CD8-positive, alpha-beta memory T cell (primary cell): ENCODE results near the gene TMEM59. TPM values are rescaled to one million over a fixed set of nuclear protein-coding genes. Genes with fewer than 3 reads are reported as not detected.
"Not testable (repeated sequence)": the region's sequence is repeated elsewhere in the genome, so short reads cannot be mapped to it uniquely, and the experiment has no call there.

Experiments
- CTCF ChIA-PET: fragments of 350-600 bp; sonication (Branson Sonifier 250); formaldehyde crosslinking; loops from one replicate; lab custom pipeline; 2021; ENCODE audit warnings: antibody characterized with exemption; lab: Charles Lee
- POLR2A ChIA-PET: fragments of 350-600 bp; sonication (Branson Sonifier 250); formaldehyde crosslinking; loops from one replicate; lab custom pipeline; 2021; ENCODE audit warnings: antibody characterized with exemption; lab: Charles Lee
- DNase-seq, 5 donors: peaks; one replicate each; pipeline versions ENCODE4 v3.0.0 to v3.0.0-alpha.2; 2020 to 2022; ENCODE audit warnings: mixed read lengths in 1 of 5
- H3K27ac ChIP-seq: one replicate; pipeline ENCODE4 v1.7.0; 2013; ENCODE audit warnings: low read depth, mild to moderate bottlenecking, low read length, moderate library complexity
- H3K27me3 ChIP-seq: 2 replicates; pipeline ENCODE4 v1.7.0; 2013; ENCODE audit warnings: low read length, mild to moderate bottlenecking; ENCODE audit not compliant: insufficient read depth, poor library complexity, severe bottlenecking
- H3K36me3 ChIP-seq: 2 replicates; pipeline ENCODE4 v1.7.0; 2013; ENCODE audit warnings: mild to moderate bottlenecking, low read length, moderate library complexity; ENCODE audit not compliant: insufficient read depth
- H3K4me1 ChIP-seq: 2 replicates; pipeline ENCODE4 v1.7.0; 2013; ENCODE audit warnings: mild to moderate bottlenecking, low read length, moderate library complexity; ENCODE audit not compliant: insufficient read depth
- H3K4me3 ChIP-seq: 2 replicates; pipeline ENCODE4 v1.7.0; 2013; ENCODE audit warnings: mild to moderate bottlenecking, low read length
- H3K9me3 ChIP-seq: 2 replicates; pipeline ENCODE4 v1.7.0; 2013; ENCODE audit warnings: mild to moderate bottlenecking, low read length
- H3K27ac Mint-ChIP-seq, 8 donors: one replicate each; pipeline ENCODE4 v1.8.0; 2020 to 2021; ENCODE audit warnings: mixed read lengths in 8 of 8, mild to moderate bottlenecking in 6 of 8, inconsistent platforms in 3 of 8, moderate library complexity in 3 of 8
- H3K27me3 Mint-ChIP-seq, 2 donors: one replicate each; pipeline ENCODE4 v1.8.0; 2020 to 2021; ENCODE audit warnings: mixed read lengths in 2 of 2, mild to moderate bottlenecking in 1 of 2, moderate library complexity in 1 of 2
- H3K36me3 Mint-ChIP-seq, 3 donors: one replicate each; pipeline ENCODE4 v1.8.0; 2020 to 2021; ENCODE audit warnings: mixed read lengths in 3 of 3, inconsistent platforms in 1 of 3, mild to moderate bottlenecking in 1 of 3
- H3K4me1 Mint-ChIP-seq, 3 donors: one replicate each; pipeline ENCODE4 v1.8.0; 2020 to 2021; ENCODE audit warnings: mixed read lengths in 3 of 3, inconsistent platforms in 1 of 3, mild to moderate bottlenecking in 1 of 3
- H3K4me3 Mint-ChIP-seq, 7 donors: one replicate each; pipeline ENCODE4 v1.8.0; 2020 to 2021; ENCODE audit warnings: mixed read lengths in 7 of 7, mild to moderate bottlenecking in 6 of 7, moderate library complexity in 4 of 7, inconsistent platforms in 2 of 7
- H3K9me3 Mint-ChIP-seq, 5 donors: one replicate each; pipeline ENCODE4 v1.8.0; 2020 to 2022; ENCODE audit warnings: mixed read lengths in 5 of 5, mild to moderate bottlenecking in 3 of 5, moderate library complexity in 2 of 5, inconsistent platforms in 1 of 5
- polyA plus RNA-seq: library from polyadenylated mRNA; unstranded; fragments of 300-500 nt; fragmentation: Illumina TruSeq; gene quantifications from one replicate; pipeline ENCODE4 v1.2.3, GENCODE V29; 2021
- total RNA-seq, 2 experiments: library from RNA; stranded (reverse); gene quantifications; one replicate each; pipeline ENCODE4 v1.2.3, GENCODE V29; 2021

The TMEM59 gene
- total and polyA plus RNA-seq, 3 experiments from 2014 or later: 140 to 580 (median 149) TPM

- Histone ChIP-seq H3K4me1 (no peaks in the 10 kb centered on the region), H3K36me3 (no peaks in the 10 kb centered on the region), H3K27me3 (no peaks in the 10 kb centered on the region), H3K4me3 (no peak overlapping the region), H3K9me3 (no peaks in the 10 kb centered on the region), H3K27ac (no peak overlapping the region)
- peaks cover 1 to 3% of the 10 kb centered on the region in 2 donors for H3K27me3 Mint-ChIP-seq
- no peak for DNase-seq
- H3K36me3 Mint-ChIP-seq: peaks cover 0 to 2% (median 0%) of the 10 kb centered on the region in 3 donors
- POLR2A ChIA-PET: no interaction called here
- no peak overlapping the region for H3K27ac Mint-ChIP-seq
- no peak overlapping the region for H3K4me3 Mint-ChIP-seq
- CTCF ChIA-PET: no interaction called here
- peaks cover 0 to 2% (median 0%) of the 10 kb centered on the region in 5 donors for H3K9me3 Mint-ChIP-seq
- H3K4me1 Mint-ChIP-seq: no peaks in the 10 kb centered on the region
Measured at GRCh38 chr1:54001591-54001990, 51.4 kb downstream of the TMEM59 start.

- Mint-ChIP-seq H3K27ac (peak overlapping the region in 1 of 8 donors; percentile 4), H3K4me3 (no peak overlapping the region), H3K27me3 (peaks cover 3 to 6% of the 10 kb centered on the region in 2 donors), H3K36me3 (peaks cover 0 to 2% (median 0%) of the 10 kb centered on the region in 3 donors), H3K9me3 (peaks cover 0 to 2% (median 0%) of the 10 kb centered on the region in 5 donors), H3K4me1 (no peaks in the 10 kb centered on the region)
- ChIA-PET POLR2A (no interaction called here), CTCF (no interaction called here)
- H3K4me3 ChIP-seq: no peak overlapping the region
- H3K4me1 ChIP-seq: no peaks in the 10 kb centered on the region
- no peak for DNase-seq
- no peaks in the 10 kb centered on the region for H3K36me3 ChIP-seq
- no peaks in the 10 kb centered on the region for H3K9me3 ChIP-seq
- no peak overlapping the region for H3K27ac ChIP-seq
- H3K27me3 ChIP-seq: no peaks in the 10 kb centered on the region
Measured at GRCh38 chr1:53999920-54000319, 53.1 kb downstream of the TMEM59 start.

DNA sequence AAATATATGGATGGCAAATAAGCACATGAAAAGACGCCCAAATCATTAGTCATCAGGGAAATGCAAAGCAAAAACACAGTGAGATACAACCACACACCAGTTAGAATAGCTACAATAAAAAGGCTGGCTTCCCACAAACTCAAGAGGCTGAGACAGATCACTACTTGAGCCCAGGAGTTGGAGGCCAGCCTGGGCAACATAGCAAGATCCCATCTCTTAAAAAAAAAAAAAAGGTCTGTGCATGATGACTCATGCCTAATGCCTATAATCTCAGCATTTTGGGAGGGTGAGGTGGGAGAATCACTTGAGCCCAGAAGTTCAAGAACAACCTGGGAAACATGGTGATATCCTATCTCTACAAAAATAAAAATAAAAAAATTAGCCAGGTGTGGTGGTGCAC is 54.8 kb downstream of the TMEM59 start:
- Histone ChIP-seq H3K27ac (no peak overlapping the region), H3K4me1 (no peaks in the 10 kb centered on the region), H3K27me3 (no peaks in the 10 kb centered on the region), H3K9me3 (no peaks in the 10 kb centered on the region), H3K4me3 (no peak overlapping the region), H3K36me3 (no peaks in the 10 kb centered on the region)
- no peak for DNase-seq
- Mint-ChIP-seq H3K27me3 (peaks cover 3 to 4% of the 10 kb centered on the region in 2 donors), H3K36me3 (peaks cover 0 to 2% (median 0%) of the 10 kb centered on the region in 3 donors), H3K4me3 (no peak overlapping the region), H3K4me1 (no peaks in the 10 kb centered on the region), H3K9me3 (peaks cover 0 to 2% (median 0%) of the 10 kb centered on the region in 5 donors), H3K27ac (no peak overlapping the region)
- CTCF ChIA-PET: no interaction called here
- POLR2A ChIA-PET: no interaction called here

GRCh38 chr1:53995683-53996082 is 57.3 kb downstream of the TMEM59 start:
- no peak overlapping the region for H3K27ac Mint-ChIP-seq
- no peak overlapping the region for H3K4me3 Mint-ChIP-seq
- H3K4me1 ChIP-seq: no peaks in the 10 kb centered on the region
- ChIA-PET POLR2A (no interaction called here), CTCF (no interaction called here)
- no peaks in the 10 kb centered on the region for H3K27me3 ChIP-seq
- DNase-seq: no peak
- H3K4me1 Mint-ChIP-seq: no peaks in the 10 kb centered on the region
- peaks cover 1 to 3% of the 10 kb centered on the region in 2 donors for H3K27me3 Mint-ChIP-seq
- H3K36me3 ChIP-seq: no peaks in the 10 kb centered on the region
- H3K27ac ChIP-seq: no peak overlapping the region
- peaks cover 0 to 2% (median 0%) of the 10 kb centered on the region in 5 donors for H3K9me3 Mint-ChIP-seq
- peaks cover 0 to 2% (median 0%) of the 10 kb centered on the region in 3 donors for H3K36me3 Mint-ChIP-seq
- H3K9me3 ChIP-seq: no peaks in the 10 kb centered on the region
- no peak overlapping the region for H3K4me3 ChIP-seq

DNA sequence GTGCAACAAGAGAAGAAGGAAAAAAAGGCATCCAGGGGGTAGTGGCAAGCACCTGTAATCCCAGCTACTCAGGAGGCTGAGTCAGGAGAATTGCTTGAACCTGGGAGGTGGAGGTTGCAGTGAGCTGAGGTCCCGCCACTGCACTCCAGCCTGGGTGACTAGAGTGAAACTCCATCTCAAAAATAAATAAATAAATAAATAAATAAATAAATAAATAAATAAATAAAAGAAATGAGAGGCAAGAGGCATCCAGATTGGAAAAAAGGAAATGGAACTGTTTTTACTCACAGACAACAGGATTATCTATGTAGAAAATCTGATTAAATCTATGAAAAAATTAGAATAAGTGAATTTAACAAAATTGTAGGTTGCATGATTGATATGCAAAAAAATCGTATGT is 58.5 kb downstream of the TMEM59 start:
- H3K9me3 Mint-ChIP-seq, H3K27ac ChIP-seq, H3K27ac Mint-ChIP-seq, H3K4me3 ChIP-seq, H3K36me3 ChIP-seq, H3K4me3 Mint-ChIP-seq, H3K36me3 Mint-ChIP-seq, DNase-seq, POLR2A ChIA-PET, CTCF ChIA-PET, H3K9me3 ChIP-seq, H3K27me3 Mint-ChIP-seq, H3K4me1 Mint-ChIP-seq, H3K4me1 ChIP-seq, H3K27me3 ChIP-seq: not testable (repeated sequence)

- CTCF ChIA-PET: no interaction called here
- H3K4me1 ChIP-seq: no peaks in the 10 kb centered on the region
- POLR2A ChIA-PET: no interaction called here
- no peaks in the 10 kb centered on the region for H3K9me3 ChIP-seq
- Mint-ChIP-seq H3K9me3 (peaks cover 0 to 2% (median 0%) of the 10 kb centered on the region in 5 donors), H3K27ac (no peak overlapping the region), H3K27me3 (peaks cover 1 to 3% of the 10 kb centered on the region in 2 donors), H3K4me1 (peaks cover 0 to 5% (median 0%) of the 10 kb centered on the region in 3 donors), H3K36me3 (peaks cover 0 to 2% (median 0%) of the 10 kb centered on the region in 3 donors), H3K4me3 (no peak overlapping the region)
- no peaks in the 10 kb centered on the region for H3K27me3 ChIP-seq
- H3K27ac ChIP-seq: no peak overlapping the region
- no peaks in the 10 kb centered on the region for H3K36me3 ChIP-seq
- H3K4me3 ChIP-seq: no peak overlapping the region
- DNase-seq: no peak
Measured at GRCh38 chr1:53992085-53992874, 60.7 kb downstream of the TMEM59 start.

- no peak overlapping the region for H3K27ac ChIP-seq
- CTCF ChIA-PET: no interaction called here
- H3K4me3 Mint-ChIP-seq: no peak overlapping the region
- H3K9me3 Mint-ChIP-seq: no peaks in the 10 kb centered on the region
- no peak overlapping the region for H3K27ac Mint-ChIP-seq
- H3K4me1 Mint-ChIP-seq: peaks cover 0 to 18% (median 0%) of the 10 kb centered on the region in 3 donors
- H3K27me3 ChIP-seq: no peaks in the 10 kb centered on the region
- no peaks in the 10 kb centered on the region for H3K27me3 Mint-ChIP-seq
- no peak for DNase-seq
- H3K36me3 Mint-ChIP-seq: no peaks in the 10 kb centered on the region
- no peaks in the 10 kb centered on the region for H3K9me3 ChIP-seq
- H3K36me3 ChIP-seq: no peaks in the 10 kb centered on the region
- no peak overlapping the region for H3K4me3 ChIP-seq
- POLR2A ChIA-PET: no interaction called here
- H3K4me1 ChIP-seq: no peaks in the 10 kb centered on the region
Measured at GRCh38 chr1:53987880-53988279, 65.1 kb downstream of the TMEM59 start.

GRCh38 chr1:53986458-53986857 is 66.5 kb downstream of the TMEM59 start:
- Histone ChIP-seq H3K36me3 (no peaks in the 10 kb centered on the region), H3K4me1 (no peaks in the 10 kb centered on the region), H3K9me3 (no peaks in the 10 kb centered on the region), H3K27ac (no peak overlapping the region), H3K27me3 (no peaks in the 10 kb centered on the region), H3K4me3 (no peak overlapping the region)
- Mint-ChIP-seq H3K4me1 (peaks cover 0 to 18% (median 0%) of the 10 kb centered on the region in 3 donors), H3K27me3 (peaks cover 0 to 6% of the 10 kb centered on the region in 2 donors), H3K27ac (no peak overlapping the region), H3K9me3 (no peaks in the 10 kb centered on the region), H3K4me3 (no peak overlapping the region), H3K36me3 (no peaks in the 10 kb centered on the region)
- DNase-seq: peak in 1 of 5 donors; percentile 17
- ChIA-PET POLR2A (no interaction called here), CTCF (no interaction called here)
